K562 (cell line): ENCODE data around the gene KMT2C. TPM values are rescaled to one million over a fixed set of nuclear protein-coding genes. Genes with fewer than 3 reads are reported as not detected.

Experiments used
- ATAC-seq: fragments of 200-7000 bp; cut with Tn5 transposase; 3 replicates; pipeline ENCODE4 v1.9.1; 2020; ENCODE audit warnings: moderate library complexity
- BruUV-seq: library from RNA; stranded (reverse); fragments of 400-500 nt; replicated peaks from 2 replicates; lab custom pipeline; 2021; lab: Mats Ljungman, UMichigan
- CTCF ChIA-PET: fragments of 300-600 bp; formaldehyde crosslinking; extraction: SDS; loops from one replicate; lab custom pipeline; 2021; ENCODE audit warnings: low intra/inter-chr PET ratio; lab: Yijun Ruan, JAX
- POLR2A ChIA-PET: fragments of 300-600, 350-650 bp; sonication (Branson Sonifier 250); formaldehyde crosslinking; extraction: SDS; loops from one replicate; lab custom pipeline; 2021; ENCODE audit warnings: antibody characterized with exemption, inconsistent platforms; lab: Yijun Ruan, JAX
- DNase-seq, 4 experiments: peaks; one replicate each; pipeline versions ENCODE4 v3.0.0 to v3.0.0-alpha.2; 2011 to 2018; ENCODE audit warnings: low spot score in 3 of 4, mixed read lengths in 3 of 4; ENCODE audit errors: extremely low read depth in 1 of 4
- FAIRE-seq: peaks from 2 replicates; lab custom pipeline; 2011; peaks lifted over from hg19 to GRCh38; lab: Jason Lieb, UNC
- H2AFZ ChIP-seq: 2 replicates; pipeline ENCODE4 v1.6.0; 2011; ENCODE audit warnings: low read depth, low read length, control low read depth, inconsistent platforms
- H3K27ac ChIP-seq: fragments of 200-600 bp; 3 replicates; pipeline ENCODE4 v1.8.0; 2011; ENCODE audit warnings: low read depth, mild to moderate bottlenecking, control low read depth, inconsistent platforms, low read length, moderate library complexity, mixed read lengths; ENCODE audit errors: extremely low read depth
- H3K27me3 ChIP-seq, 2 experiments: fragments of 300-600 bp in 1 of 2; 2 replicates in 1 of 2; 3 replicates in 1 of 2; pipeline versions ENCODE4 v1.6.0 to v1.8.0; 2011; ENCODE audit warnings: inconsistent platforms in 2 of 2, low read length in 2 of 2, mild to moderate bottlenecking in 1 of 2, mixed read lengths in 1 of 2, moderate library complexity in 1 of 2; ENCODE audit not compliant: control insufficient read depth in 2 of 2, insufficient read depth in 2 of 2
- H3K36me3 ChIP-seq: fragments of 300-600 bp; 3 replicates; pipeline ENCODE4 v1.8.0; 2011; ENCODE audit warnings: mild to moderate bottlenecking, low read length, inconsistent platforms; ENCODE audit not compliant: control insufficient read depth, insufficient read depth
- H3K4me1 ChIP-seq, 2 experiments: fragments of 200-600 bp in 1 of 2; replicated peaks in 1 of 2; 2 replicates in 1 of 2; 3 replicates in 1 of 2; pipeline versions ENCODE4 v1.5.1 to v1.8.0; 2011; ENCODE audit warnings: inconsistent platforms in 2 of 2, low read length in 2 of 2, mild to moderate bottlenecking in 1 of 2, mixed read lengths in 1 of 2, moderate library complexity in 1 of 2; ENCODE audit not compliant: control insufficient read depth in 2 of 2, insufficient read depth in 2 of 2
- H3K4me2 ChIP-seq: 2 replicates; pipeline ENCODE4 v1.6.1; 2011; ENCODE audit warnings: low read length, control low read depth, inconsistent platforms, mixed read lengths; ENCODE audit not compliant: insufficient read depth
- H3K4me3 ChIP-seq: fragments of 200-600 bp; sonication (generic), shearing (Covaris generic); 2 replicates; pipeline ENCODE4 v1.5.1; 2016; ENCODE audit warnings: control low read depth, inconsistent platforms
- H3K79me2 ChIP-seq: fragments of 200-600 bp; 3 replicates; pipeline ENCODE4 v1.8.0; 2011; ENCODE audit warnings: low read length, inconsistent platforms; ENCODE audit not compliant: control insufficient read depth, insufficient read depth
- H3K9ac ChIP-seq, 2 experiments: 2 replicates each; pipeline versions ENCODE4 v1.6.0 to v1.6.1; 2011; ENCODE audit warnings: low read depth in 2 of 2, low read length in 2 of 2, control low read depth in 1 of 2, inconsistent platforms in 1 of 2, mild to moderate bottlenecking in 1 of 2, mixed read lengths in 1 of 2; ENCODE audit not compliant: insufficient read depth in 1 of 2
- H3K9me1 ChIP-seq: one replicate; pipeline ENCODE4 v1.6.0; 2011; ENCODE audit warnings: inconsistent platforms, mild to moderate bottlenecking, low read length, moderate library complexity; ENCODE audit not compliant: control insufficient read depth, insufficient read depth
- H3K9me3 ChIP-seq: replicated peaks from 2 replicates; pipeline ENCODE4 v1.5.1; 2011; ENCODE audit warnings: low read depth, low read length, inconsistent platforms; ENCODE audit not compliant: control insufficient read depth, insufficient read depth
- H4K20me1 ChIP-seq: replicated peaks from 2 replicates; pipeline ENCODE4 v1.6.1; 2011; ENCODE audit warnings: low read length, inconsistent platforms, mixed read lengths; ENCODE audit not compliant: control insufficient read depth, insufficient read depth
- ATF6 ChIP-seq: sonication (generic); formaldehyde crosslinking; IDR thresholded peaks from 2 replicates; pipeline ENCODE4 v1.4.0; 2020; ENCODE audit warnings: mild to moderate bottlenecking, missing genetic modification reagents
- EWSR1 ChIP-seq: fragments of 450-650 bp; IDR thresholded peaks from 2 replicates; pipeline ENCODE4 v1.6.1; 2018; ENCODE audit warnings: borderline replicate concordance, mild to moderate bottlenecking, low read depth, moderate library complexity; ENCODE audit not compliant: partially characterized antibody
- PHB ChIP-seq: fragments of 250-450 bp; sonication (Bioruptor Pico); IDR thresholded peaks from 2 replicates; pipeline ENCODE4 v1.5.0; 2021
- POLR3A ChIP-seq: IDR thresholded peaks from 2 replicates; pipeline ENCODE4 v1.6.1; 2011; ENCODE audit warnings: borderline replicate concordance, mild to moderate bottlenecking, moderate library complexity; ENCODE audit not compliant: insufficient read length, insufficient read depth; ENCODE audit errors: extremely low read depth
- PREB ChIP-seq: sonication (generic); formaldehyde crosslinking; IDR thresholded peaks from 2 replicates; pipeline ENCODE4 v1.8.1; 2023; ENCODE audit warnings: mild to moderate bottlenecking, missing genetic modification reagents
- PTRF ChIP-seq: fragments of 450-650 bp; IDR thresholded peaks from 2 replicates; pipeline ENCODE4 v1.6.1; 2016; ENCODE audit warnings: mild to moderate bottlenecking, missing genetic modification characterization, missing compliant biosample characterization
- TRIM24 ChIP-seq, 2 experiments: fragments of 450-650 bp; IDR thresholded peaks; 2 replicates each; pipeline ENCODE4 v1.6.1; 2016
- TRIM28 ChIP-seq: fragments of 450-650 bp; IDR thresholded peaks from 2 replicates; pipeline ENCODE4 v1.6.1; 2017
- USF2 ChIP-seq: sonication (generic); formaldehyde crosslinking; IDR thresholded peaks from 2 replicates; pipeline ENCODE4 v1.5.0; 2020; ENCODE audit warnings: missing genetic modification reagents
- ZBTB5 ChIP-seq: fragments of 450-650 bp; IDR thresholded peaks from 2 replicates; pipeline ENCODE4 v1.6.1; 2017; ENCODE audit warnings: antibody characterized with exemption
- ZC3H8 ChIP-seq: fragments of 450-650 bp; IDR thresholded peaks from 2 replicates; pipeline ENCODE4 v1.6.1; 2017
- ZNF174 ChIP-seq: fragments of 250-450 bp; sonication (Bioruptor Pico); IDR thresholded peaks from 2 replicates; pipeline ENCODE4 v1.4.0; 2020; ENCODE audit warnings: mild to moderate bottlenecking
- ZNF316 ChIP-seq: fragments of 450-650 bp; IDR thresholded peaks from 2 replicates; pipeline ENCODE4 v1.6.1; 2016
- ZNF512 ChIP-seq: IDR thresholded peaks from 2 replicates; pipeline ENCODE4 v1.6.1; 2016; ENCODE audit warnings: missing genetic modification characterization, missing compliant biosample characterization
- WGBS: fragments of 100-300 bp; shearing (Covaris generic); methylation state at CpG from one replicate; pipeline ENCODE4 v1.1.6; 2016; ENCODE audit warnings: low coverage, mixed read lengths; ENCODE audit not compliant: insufficient coverage; ENCODE audit errors: missing lambda C conversion rate; 5-methylcytosine and 5-hydroxymethylcytosine counted together
- in situ Hi-C: fragments of 300-500 bp; cut with MboI; formaldehyde crosslinking; loops from 4 replicates; pipeline ENCODE4 v1.15.0; 2018; ENCODE audit warnings: inconsistent platforms, mixed read lengths
- intact Hi-C: fragments of 100-400 bp; cut with micrococcal nuclease; formaldehyde crosslinking; loops from 2 replicates; pipeline ENCODE4 v1.14.2; 2022
- polyA plus RNA-seq, 8 experiments: library from polyadenylated mRNA; depleted of rRNA in 4 of 8; stranded (reverse) in 5 of 8; unstranded in 3 of 8; fragments of >200 nt; fragmentation: Nextera tagmentation in 2 of 8; fragmentation: Illumina TruSeq in 1 of 8; extraction: Ambion mirVana in 2 of 8; extraction: Trizol in 1 of 8; gene quantifications; 2 replicates each; pipeline versions ENCODE4 v1.2.1 to v1.2.3, GENCODE V29; 2011 to 2014; ENCODE audit warnings: inconsistent platforms in 1 of 8, missing spikeins in 1 of 8
- total RNA-seq, 7 experiments: library from RNA; depleted of rRNA in 6 of 7; stranded (reverse); fragments of >200 nt in 6 of 7; fragmentation: Illumina TruSeq in 2 of 7; extraction: Trizol in 2 of 7; gene quantifications; 2 replicates each; pipeline versions ENCODE4 v1.2.1 to v1.2.3, GENCODE V29; 2011 to 2021; ENCODE audit warnings: low replicate concordance in 1 of 7

The KMT2C gene
- total and polyA plus RNA-seq, 9 of the 15 experiments (the other 6 are each of a cell fraction or from before 2014, with no cell fraction given): 4.9 to 67.8 (median 27.1) TPM

- H3K9me1 ChIP-seq: no peaks in the 10 kb centered on the region
- 90% methylated on average over 4 of the region's 4 CpGs for WGBS
- no TSS peak for BruUV-seq
Observed at GRCh38 chr7:152196391-152196790, 239.4 kb downstream of the KMT2C start.

More at GRCh38 chr7:152196391-152196790, 239.4 kb downstream of the KMT2C start:
- Histone ChIP-seq H3K79me2 (no peaks in the 10 kb centered on the region), H3K4me1 (no peaks in the 10 kb centered on the region), H3K27me3 (no peaks in the 10 kb centered on the region), H3K27ac (no peak overlapping the region), H3K36me3 (peaks cover 82% of the 10 kb centered on the region), H4K20me1 (no peaks in the 10 kb centered on the region), H3K4me2 (no peak overlapping the region), H3K4me3 (no peak overlapping the region), H3K9ac (no peak overlapping the region), H2AFZ (no peak overlapping the region), H3K9me3 (no peaks in the 10 kb centered on the region)
- intact Hi-C loops (no loop called here), in situ Hi-C loops (no loop called here)
- POLR2A ChIA-PET: no interaction called here
- FAIRE-seq (no peak), DNase-seq (no peak), ATAC-seq (no peak)
- CTCF ChIA-PET: no interaction called here
- TF ChIP-seq USF2 (CRISPR knock-in tag): no peak
- no peak for TF ChIP-seq ZNF512 (tag)
- TF ChIP-seq ZC3H8: no peak
- TF ChIP-seq EWSR1: no peak
- no peak for TF ChIP-seq ATF6 (CRISPR knock-in tag)
- 0 out of 4 replicates have a peak, but pooled peaks of 1 of the 2 experiments have one; percentile 29 for TF ChIP-seq TRIM24 (IDR thresholded peaks at IDR 0.05)
- no peak for TF ChIP-seq PREB (CRISPR knock-in tag)
- TF ChIP-seq TRIM28: peak; percentile 55; the same call in 1 of the 2 replicates
- no peak for TF ChIP-seq ZBTB5
- TF ChIP-seq POLR3A: no peak
- TF ChIP-seq ZNF174 (CRISPR knock-in tag): no peak
- no peak for TF ChIP-seq PTRF (tag)
- TF ChIP-seq ZNF316: peak; percentile 72
- no peak for TF ChIP-seq PHB
